Upper lobe of right lung (tissue), 1 donor: ENCODE measurements around the gene RPS24. TPM values are rescaled to one million over a fixed set of nuclear protein-coding genes. Genes with fewer than 3 reads are reported as not detected.

Experiments used
- ATAC-seq: fragments of 200-7000 bp; cut with Tn5 transposase; one replicate; pipeline ENCODE4 v1.9.1; 2020; ENCODE audit warnings: mild to moderate bottlenecking, moderate library complexity
- DNase-seq: peaks from one replicate; pipeline ENCODE4 v3.0.0-alpha.2; 2020
- H3K27ac ChIP-seq: fragments of 200-600 bp; one replicate; pipeline ENCODE4 v1.8.0; 2022
- H3K27me3 ChIP-seq: fragments of 200-600 bp; one replicate; pipeline ENCODE4 v1.8.0; 2022; ENCODE audit warnings: mild to moderate bottlenecking
- H3K36me3 ChIP-seq: fragments of 200-600 bp; one replicate; pipeline ENCODE4 v1.8.0; 2022
- H3K4me1 ChIP-seq: fragments of 200-600 bp; one replicate; pipeline ENCODE4 v1.8.0; 2022
- H3K4me3 ChIP-seq: fragments of 200-600 bp; one replicate; pipeline ENCODE4 v1.8.0; 2022; ENCODE audit warnings: mild to moderate bottlenecking
- H3K9me3 ChIP-seq: fragments of 200-600 bp; one replicate; pipeline ENCODE4 v1.8.0; 2022
- CTCF ChIP-seq: fragments of 200-600 bp; IDR thresholded peaks from one replicate; pipeline ENCODE4 v1.8.0; 2022; ENCODE audit warnings: antibody characterized with exemption
- intact Hi-C: fragments of 100-400 bp; cut with DNase I; formaldehyde crosslinking; loops from one replicate; pipeline ENCODE4 v1.11.0; 2022
- total RNA-seq: library from RNA; stranded (reverse); fragmentation: NEBNext Ultra II Directional; extraction: Animal tissue kit (Norgen Biotek cat#: 25700); gene quantifications from one replicate; pipeline ENCODE4 v1.2.1, GENCODE V29; 2021
- donor health status: DM: no; HTN: yes; CAD: no; lungs with severe emphysema.

RPS24 gene
- total RNA-seq, 1 donor from 2014 or later = 1,039 TPM

- H3K27ac ChIP-seq = no peak overlapping the region
- no peak overlapping the region for H3K4me3 ChIP-seq
- intact Hi-C loops = no loop called here
- ATAC-seq = no peak
- H3K4me1 ChIP-seq = no peaks in the 10 kb centered on the region
- H3K36me3 ChIP-seq = peaks cover 67% of the 10 kb centered on the region
- TF ChIP-seq CTCF = no peak
- no peaks in the 10 kb centered on the region for H3K27me3 ChIP-seq
- no peak for DNase-seq
- no peaks in the 10 kb centered on the region for H3K9me3 ChIP-seq
Measured at GRCh38 chr10:78000206-78000605, 33.5 kb upstream of the RPS24 start.

GRCh38 chr10:78000956-78001472 is 32.6 kb upstream of the RPS24 start:
- intact Hi-C loops = no loop called here
- Histone ChIP-seq H3K27ac (no peak overlapping the region), H3K36me3 (peaks cover 75% of the 10 kb centered on the region), H3K9me3 (no peaks in the 10 kb centered on the region), H3K27me3 (no peaks in the 10 kb centered on the region), H3K4me3 (no peak overlapping the region), H3K4me1 (no peaks in the 10 kb centered on the region)
- DNase-seq (no peak), ATAC-seq (no peak)
- no peak for TF ChIP-seq CTCF

GRCh38 chr10:78002541-78003288 is 30.9 kb upstream of the RPS24 start:
- Histone ChIP-seq H3K4me3 (no peak overlapping the region), H3K4me1 (no peaks in the 10 kb centered on the region), H3K9me3 (no peaks in the 10 kb centered on the region), H3K27me3 (no peaks in the 10 kb centered on the region), H3K36me3 (peaks cover 92% of the 10 kb centered on the region), H3K27ac (no peak overlapping the region)
- intact Hi-C loops = no loop called here
- DNase-seq (no peak), ATAC-seq (no peak)
- TF ChIP-seq CTCF = no peak

GRCh38 chr10:78004215-78005026 is 29.2 kb upstream of the RPS24 start:
- Histone ChIP-seq H3K9me3 (no peaks in the 10 kb centered on the region), H3K4me3 (no peak overlapping the region), H3K27me3 (no peaks in the 10 kb centered on the region), H3K36me3 (peaks cover 98% of the 10 kb centered on the region), H3K4me1 (no peaks in the 10 kb centered on the region), H3K27ac (no peak overlapping the region)
- ATAC-seq (no peak), DNase-seq (no peak)
- no peak for TF ChIP-seq CTCF
- intact Hi-C loops = no loop called here

- Histone ChIP-seq H3K27me3 (no peaks in the 10 kb centered on the region), H3K36me3 (peaks cover 98% of the 10 kb centered on the region), H3K27ac (no peak overlapping the region), H3K4me3 (no peak overlapping the region), H3K9me3 (no peaks in the 10 kb centered on the region), H3K4me1 (no peaks in the 10 kb centered on the region)
- ATAC-seq (no peak), DNase-seq (no peak)
- intact Hi-C loops = no loop called here
- TF ChIP-seq CTCF = no peak
Measured at GRCh38 chr10:78007172-78007571, 26.5 kb upstream of the RPS24 start.
